Transverse colon (tissue), 3 donors: ENCODE data around the gene MAST4.

Source experiments
- POLR2A ChIP-seq: fragments of 450-650 bp; IDR thresholded peaks from one replicate; pipeline ENCODE4 v1.6.1; 2016; ENCODE audit warnings: antibody characterized with exemption, mild to moderate bottlenecking, moderate library complexity
- TF ChIP-seq, protein P1 (sequence below), 5 experiments: fragments of 200-600 bp in 3 of 5; fragments of 450-650 bp in 2 of 5; sonication (generic) in 3 of 5; IDR thresholded peaks; 1 replicate in 2 of 5; 2 replicates in 3 of 5; pipeline ENCODE4 v1.5.1; 2016 to 2017; ENCODE audit warnings: antibody characterized with exemption in 5 of 5, inconsistent platforms in 3 of 5, mild to moderate bottlenecking in 2 of 5, moderate library complexity in 1 of 5

DNA sequence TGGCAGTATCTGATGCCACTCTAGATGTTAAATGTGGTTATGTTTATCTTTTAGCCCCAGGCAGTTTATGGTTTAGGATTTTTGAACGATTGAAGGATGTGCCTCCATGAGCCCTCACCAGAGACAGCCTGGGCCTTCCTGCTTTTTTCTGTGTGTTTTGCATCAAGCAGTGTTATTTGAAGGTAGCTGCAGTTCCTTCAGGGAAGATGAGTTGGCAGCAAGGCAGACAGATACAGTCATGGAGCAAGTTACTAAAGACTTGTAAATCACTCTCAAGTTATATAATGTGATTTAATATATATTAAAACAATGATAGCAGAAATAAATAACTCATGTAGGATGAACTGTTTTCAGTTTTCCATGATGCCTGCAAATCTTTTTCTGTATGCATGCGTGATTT is 395.6 kb downstream of the MAST4 start:
- TF ChIP-seq, protein P1, sequence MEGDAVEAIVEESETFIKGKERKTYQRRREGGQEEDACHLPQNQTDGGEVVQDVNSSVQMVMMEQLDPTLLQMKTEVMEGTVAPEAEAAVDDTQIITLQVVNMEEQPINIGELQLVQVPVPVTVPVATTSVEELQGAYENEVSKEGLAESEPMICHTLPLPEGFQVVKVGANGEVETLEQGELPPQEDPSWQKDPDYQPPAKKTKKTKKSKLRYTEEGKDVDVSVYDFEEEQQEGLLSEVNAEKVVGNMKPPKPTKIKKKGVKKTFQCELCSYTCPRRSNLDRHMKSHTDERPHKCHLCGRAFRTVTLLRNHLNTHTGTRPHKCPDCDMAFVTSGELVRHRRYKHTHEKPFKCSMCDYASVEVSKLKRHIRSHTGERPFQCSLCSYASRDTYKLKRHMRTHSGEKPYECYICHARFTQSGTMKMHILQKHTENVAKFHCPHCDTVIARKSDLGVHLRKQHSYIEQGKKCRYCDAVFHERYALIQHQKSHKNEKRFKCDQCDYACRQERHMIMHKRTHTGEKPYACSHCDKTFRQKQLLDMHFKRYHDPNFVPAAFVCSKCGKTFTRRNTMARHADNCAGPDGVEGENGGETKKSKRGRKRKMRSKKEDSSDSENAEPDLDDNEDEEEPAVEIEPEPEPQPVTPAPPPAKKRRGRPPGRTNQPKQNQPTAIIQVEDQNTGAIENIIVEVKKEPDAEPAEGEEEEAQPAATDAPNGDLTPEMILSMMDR (IDR thresholded peaks at IDR 0.05), result no peak
- no peak for TF ChIP-seq POLR2A
